Stromal cell of bone marrow (primary cell): Measurements from ENCODE around the gene PLCB2.

Source experiments
- DNase-seq: peaks from one replicate; pipeline ENCODE4 v3.0.0-alpha.2; 2012; ENCODE audit warnings: low read depth

The PLCB2 gene

DNA sequence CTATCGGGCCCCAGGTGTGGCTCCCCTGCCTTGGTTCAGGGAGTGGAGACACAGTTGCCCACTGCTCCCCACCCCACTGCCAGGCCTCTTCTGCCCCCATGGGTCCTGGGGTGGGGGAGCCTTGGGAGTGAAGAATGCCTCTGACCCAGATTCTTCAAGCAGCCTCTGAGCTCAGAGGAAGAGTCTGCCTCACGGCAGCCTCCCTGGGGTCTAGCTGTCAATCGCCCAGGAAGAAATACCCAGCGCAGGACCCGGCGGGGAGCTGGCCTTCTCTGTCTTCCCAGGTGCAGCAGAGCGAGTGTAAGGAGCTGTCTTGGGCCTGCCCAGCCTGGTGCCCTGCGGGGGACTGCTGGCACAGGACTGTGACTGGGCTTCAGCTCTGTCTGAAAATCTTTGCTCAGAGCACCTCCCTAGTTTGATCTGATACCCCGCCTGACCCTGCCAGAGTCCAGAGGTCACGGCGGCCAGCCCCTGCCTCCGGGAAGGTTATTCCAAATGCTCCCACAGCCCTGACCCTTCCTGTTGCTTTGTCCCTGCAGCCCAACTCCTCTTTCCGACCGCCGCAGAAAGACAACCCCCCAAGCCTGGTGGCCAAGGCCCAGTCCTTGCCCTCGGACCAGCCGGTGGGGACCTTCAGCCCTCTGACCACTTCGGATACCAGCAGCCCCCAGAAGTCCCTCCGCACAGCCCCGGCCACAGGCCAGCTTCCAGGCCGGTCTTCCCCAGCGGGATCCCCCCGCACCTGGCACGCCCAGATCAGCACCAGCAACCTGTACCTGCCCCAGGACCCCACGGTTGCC lies 35.9 kb downstream of the PLCB2 start:
- no peak for DNase-seq

DNA sequence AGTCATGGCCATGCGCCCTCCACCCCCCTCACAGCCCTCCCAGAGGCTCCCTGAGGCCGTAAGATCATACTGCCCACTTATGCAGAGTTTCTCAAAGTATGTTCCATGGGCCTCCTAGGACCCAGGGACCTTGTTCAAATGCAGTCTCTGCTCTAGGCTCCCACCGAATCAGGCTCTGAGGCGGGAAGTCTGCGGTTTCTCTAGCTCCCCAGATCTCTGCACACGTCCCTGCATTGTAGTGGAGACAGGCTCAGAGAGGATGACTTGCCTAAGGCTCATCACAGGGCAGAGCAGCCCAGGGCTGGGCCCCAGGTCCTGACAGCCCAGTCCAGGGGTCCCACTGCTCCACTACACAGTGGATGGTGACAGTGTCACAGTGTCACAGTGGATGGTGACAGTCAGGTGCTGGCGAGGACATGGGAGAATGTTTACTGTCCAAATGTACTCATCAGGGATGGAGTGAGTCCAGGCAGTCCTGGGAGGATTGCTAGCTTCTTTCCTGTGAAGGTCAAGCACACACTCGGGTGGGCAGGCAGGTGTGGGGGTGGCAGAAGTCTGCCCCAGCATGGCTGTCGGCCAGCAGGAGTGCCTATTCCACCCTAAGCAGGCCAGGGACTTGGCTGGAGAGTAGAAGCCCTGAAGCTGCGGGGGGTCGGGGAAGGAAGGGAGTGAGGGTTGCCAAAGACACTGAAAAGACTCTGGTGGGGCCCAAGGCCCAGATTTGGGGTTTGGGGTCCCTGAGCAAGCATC lies 37.3 kb downstream of the PLCB2 start:
- no peak for DNase-seq

DNA sequence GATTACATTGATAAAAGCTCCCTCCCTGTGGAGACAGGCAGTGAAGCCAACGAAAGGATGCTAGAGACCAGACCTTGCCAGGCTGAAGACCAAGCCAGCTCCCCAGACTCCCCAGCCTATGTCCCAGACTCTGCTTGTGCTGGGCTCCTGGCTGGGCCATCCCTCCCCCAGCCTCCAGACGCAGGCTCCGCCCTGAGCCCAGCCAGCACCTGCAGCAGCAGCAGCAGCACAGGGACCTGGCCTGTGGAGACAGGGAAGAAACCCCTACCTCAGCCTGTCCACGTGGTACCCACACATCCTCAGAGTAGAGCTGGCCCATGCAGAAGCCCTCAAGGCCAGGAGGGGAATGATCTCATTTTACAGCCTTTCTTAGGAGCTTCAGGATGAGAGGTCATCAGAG lies 38.1 kb downstream of the PLCB2 start:
- no peak for DNase-seq

DNA sequence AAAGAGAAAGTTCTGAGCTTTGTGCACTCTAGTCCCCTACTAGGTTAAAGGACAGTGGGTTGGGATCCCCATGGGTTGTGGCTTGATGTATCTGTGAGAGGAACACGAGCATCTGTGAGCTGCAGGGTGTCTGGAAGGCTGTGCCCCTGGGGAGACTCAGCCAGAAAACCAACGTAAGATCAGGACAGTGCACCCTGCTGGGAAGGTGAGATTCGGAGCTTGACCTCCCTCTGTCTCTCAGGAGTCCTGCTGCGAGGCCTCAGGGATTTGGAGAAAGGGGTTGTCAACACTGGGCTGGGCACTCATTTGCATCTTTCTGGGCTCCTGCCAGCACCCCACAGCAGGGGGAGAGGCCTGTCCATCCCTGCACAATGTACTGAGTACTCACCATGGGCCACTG lies 40.1 kb downstream of the PLCB2 start:
- no peak for DNase-seq

DNA sequence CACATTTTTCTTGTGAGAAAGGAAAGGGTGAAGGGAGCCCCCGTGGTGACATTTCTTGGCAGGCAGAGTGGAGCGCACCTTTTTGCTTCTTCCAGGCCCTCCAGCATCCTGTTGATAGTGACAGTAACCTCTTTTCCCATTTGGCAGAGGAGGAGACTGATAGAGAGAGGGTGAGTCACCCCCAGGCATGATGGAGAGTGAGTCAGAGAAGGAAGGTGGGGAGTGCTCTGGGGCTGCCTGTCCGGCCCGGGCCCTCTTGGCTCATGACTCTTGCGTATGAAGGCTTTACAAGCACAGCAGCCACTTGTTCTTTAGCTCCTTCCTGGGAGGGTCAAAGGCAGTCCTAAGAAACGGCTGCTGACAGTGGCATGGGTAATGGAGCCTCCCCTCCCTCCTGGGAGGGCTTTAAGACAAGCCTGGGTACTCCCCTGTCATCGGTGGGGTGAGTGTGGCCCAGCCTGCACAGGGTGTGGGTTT lies 40.9 kb downstream of the PLCB2 start:
- DNase-seq: peak; percentile 88

DNA sequence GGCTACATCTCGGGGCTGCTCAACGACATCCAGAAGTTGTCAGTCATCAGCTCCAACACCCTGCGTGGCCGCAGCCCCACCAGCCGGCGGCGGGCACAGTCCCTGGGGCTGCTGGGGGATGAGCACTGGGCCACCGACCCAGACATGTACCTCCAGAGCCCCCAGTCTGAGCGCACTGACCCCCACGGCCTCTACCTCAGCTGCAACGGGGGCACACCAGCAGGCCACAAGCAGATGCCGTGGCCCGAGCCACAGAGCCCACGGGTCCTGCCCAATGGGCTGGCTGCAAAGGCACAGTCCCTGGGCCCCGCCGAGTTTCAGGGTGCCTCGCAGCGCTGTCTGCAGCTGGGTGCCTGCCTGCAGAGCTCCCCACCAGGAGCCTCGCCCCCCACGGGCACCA lies 41.9 kb downstream of the PLCB2 start:
- no peak for DNase-seq

DNA sequence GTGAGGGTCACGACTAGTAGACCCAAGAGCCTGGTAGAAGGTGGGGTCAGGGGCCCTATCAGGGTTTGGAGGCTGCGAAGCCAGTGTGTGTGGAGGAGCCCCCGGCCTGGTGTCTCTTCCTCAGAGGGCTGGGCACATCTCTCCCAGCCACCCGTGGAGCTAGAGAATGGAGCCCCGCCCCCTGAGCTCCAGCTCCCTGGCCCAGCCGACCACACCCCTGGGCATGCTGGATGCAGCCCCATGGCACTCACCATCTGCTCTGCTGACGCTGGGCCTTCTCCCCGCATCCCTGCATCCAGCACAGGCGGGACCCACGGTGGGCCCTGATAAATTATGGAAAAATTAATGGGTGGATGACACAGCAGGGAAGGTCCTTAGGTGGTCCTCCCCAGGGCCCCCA lies 42.4 kb downstream of the PLCB2 start:
- no peak for DNase-seq

DNA sequence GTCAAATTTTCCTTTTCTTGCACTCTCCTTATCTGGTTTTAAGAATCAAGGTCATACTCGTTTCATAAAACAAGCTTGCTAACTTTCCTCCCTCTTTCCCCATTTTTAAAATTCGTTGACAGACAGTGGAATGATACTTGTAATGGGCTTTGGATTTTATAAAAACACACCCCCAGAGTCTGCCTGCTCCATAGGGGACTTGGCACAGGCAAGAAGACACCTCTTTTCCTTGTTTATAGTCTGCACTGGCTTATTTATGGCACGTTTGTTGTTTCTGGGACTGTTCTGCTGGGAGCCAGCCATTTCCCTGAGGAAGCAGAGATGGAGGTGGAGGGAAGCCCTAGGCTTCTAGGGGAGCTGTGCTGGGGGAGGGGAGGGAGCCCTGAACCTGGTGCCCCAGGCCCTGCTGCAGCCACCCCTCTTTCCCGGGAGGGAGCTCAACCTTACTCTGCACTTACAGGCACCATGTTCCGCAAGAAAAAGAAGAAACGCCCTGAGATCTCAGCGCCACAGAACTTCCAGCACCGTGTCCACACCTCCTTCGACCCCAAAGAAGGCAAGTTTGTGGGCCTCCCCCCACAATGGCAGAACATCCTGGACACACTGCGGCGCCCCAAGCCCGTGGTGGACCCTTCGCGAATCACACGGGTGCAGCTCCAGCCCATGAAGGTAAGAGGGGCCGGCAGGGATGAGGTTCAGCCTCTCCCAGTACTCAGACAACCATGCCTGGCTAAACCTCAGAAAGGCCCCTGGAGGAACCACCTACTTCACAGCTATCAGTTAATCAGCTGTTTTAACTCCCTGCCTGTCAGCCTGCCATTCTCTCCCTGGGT lies 43.2 kb downstream of the PLCB2 start:
- no peak for DNase-seq

DNA sequence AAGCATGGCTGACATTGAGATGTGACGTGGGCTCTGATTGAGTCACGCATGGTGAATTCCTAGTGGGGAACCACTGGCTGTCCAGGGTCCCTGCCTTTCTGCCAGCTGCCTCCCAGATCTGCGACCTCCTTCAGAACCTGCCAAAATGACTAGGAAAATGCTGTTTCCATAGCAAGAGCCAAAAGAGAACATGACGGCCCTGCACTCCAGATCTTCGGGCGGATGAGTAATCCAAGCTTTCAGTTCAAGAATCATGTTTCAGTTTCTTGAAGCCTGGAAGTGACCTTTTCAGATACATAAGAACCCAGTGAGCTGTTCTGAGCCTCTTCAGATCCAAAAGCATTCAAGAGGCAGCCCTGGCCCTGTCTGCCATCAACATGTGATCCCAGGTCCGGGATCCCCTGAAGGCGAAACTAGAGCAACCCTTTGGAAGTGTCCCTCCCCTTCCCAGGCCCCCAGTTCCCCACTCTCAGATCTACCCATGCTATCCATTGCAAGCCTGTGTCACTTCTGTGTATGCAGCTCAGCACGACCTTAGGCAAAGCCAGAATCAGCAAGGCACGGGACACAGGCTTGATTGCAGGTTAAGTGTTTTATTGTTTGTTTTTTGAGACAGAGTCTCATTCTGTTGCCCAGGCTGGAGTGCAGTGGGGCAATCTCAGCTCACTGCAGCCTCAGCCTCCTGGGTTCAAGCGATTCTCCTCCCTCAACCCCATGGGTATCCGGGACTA lies 44.5 kb downstream of the PLCB2 start:
- DNase-seq: peak; percentile 89

DNA sequence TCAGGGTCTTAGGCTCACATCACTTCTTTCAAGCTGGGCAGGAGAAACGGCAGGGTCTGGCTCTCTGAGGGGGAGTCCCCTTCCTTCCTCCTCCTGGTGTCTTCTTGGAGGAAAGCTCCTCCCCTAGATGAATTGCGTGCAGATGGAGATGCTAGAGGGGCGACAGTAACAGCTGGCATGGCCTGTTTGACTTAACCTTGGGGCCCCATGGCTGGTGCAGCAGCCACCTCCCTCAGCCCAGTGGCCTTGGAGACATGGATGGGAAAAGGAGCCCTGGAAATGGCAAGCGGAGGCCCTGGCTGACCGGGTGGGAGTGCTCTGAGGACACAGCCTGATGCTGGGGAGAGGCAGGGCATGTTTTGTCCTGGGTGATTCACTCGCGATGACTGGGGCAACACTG lies 48.7 kb downstream of the PLCB2 start:
- DNase-seq: no peak

DNA sequence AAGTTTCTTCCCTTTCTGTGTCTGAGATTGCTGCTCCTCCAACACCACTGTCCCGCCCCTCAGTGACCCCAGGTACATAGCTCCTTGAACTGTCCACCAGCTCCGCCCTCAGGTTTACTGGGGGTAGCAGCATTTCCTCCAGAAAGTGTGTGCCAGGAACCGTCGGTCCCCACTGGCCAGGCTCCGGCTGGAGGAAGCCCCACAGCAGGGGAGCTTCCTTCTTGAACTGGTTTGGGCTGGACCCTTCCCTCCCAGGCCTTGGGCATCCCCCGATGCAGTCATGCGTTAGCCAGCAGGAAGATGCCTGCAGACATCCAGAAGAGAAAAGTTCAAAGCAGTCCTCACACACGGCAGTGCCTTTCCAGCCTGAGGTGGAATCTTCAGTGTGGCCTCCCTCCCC lies 49.2 kb downstream of the PLCB2 start:
- no peak for DNase-seq

DNA sequence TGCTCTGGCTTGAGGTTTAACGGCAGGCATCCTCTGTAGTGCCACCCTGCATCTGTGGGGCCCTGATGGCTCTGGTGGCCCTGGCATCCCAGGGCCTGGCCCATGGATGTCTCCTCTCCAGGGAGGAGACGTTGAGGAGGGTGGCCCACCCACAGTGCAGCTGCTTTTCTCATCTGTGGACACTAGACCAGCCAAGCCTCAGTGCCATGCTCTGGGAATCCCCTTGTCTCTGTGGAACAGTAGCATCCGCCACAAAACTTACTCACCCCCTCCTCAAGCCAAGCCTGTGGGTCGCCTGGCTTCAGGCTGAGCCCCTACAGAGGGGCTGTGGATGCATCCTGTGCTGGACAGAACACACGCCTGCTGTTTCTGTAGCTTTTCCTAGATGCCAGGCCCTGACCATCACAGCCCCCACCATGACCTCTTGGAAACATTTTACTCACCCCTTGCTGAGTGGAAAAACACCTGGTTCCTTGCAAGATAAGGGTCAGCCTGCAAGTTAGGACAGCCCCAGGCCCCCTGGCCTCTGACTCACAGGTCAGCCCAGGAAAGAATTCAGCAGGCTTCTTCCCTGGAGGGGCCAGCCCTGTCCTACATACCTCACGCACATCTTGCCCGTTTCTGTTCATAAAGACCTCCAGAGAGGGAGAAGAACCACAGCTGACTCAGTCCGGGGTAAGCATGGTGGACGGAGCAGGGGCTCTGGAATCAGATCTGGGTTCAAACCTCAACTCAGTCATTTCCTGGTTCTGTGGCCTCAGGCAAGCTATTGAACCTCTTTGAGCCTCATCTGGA lies 49.9 kb downstream of the PLCB2 start:
- DNase-seq: no peak

DNA sequence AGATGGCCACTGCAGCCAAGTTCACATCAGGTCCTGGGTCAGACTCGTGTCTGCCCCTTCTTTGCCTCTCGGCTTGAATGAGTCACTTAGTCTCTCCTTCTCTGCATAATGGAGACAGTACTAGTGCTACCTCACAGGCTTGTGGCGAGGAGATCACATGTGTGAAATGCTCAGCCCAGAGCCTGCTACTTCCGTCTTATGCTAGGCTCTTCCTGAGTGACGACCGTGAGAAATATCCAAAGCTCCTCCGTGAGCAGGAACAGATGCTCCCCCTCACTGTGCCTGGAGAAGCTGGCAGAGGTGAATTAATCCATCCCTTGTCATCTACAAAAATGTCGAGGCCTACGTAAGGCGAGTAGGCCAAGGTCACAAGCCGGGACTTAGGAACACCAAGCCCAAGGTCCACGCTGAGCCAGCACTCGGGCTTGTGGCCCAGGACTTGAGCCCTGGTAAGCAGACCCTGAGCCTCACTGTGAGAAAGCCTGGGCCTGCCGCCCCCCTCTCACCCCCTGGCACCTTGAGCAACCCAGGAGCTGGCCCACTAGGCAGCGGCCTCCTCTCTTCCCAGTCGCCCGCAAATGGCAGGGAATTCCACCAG lies 51.0 kb downstream of the PLCB2 start:
- no peak for DNase-seq

DNA sequence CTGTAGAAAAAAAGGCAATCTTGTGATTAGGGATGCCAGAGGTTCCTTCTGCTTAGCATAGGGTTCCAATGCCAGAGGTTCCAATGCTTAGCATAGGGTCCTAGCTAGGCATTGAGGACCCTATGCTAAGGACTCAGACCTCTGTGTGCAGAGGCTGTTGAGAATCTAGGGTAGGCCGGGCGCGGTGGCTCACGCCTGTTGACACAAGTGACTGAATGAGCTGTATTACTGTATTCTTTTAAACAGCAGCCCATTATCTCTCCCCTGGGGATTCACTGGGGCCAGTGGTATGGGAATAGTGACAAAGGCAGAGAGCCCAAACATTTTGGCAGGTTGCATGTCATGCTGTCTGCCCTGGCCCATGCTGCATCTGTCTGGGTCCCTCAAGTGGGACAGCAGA lies 52.7 kb downstream of the PLCB2 start:
- no peak for DNase-seq

DNA sequence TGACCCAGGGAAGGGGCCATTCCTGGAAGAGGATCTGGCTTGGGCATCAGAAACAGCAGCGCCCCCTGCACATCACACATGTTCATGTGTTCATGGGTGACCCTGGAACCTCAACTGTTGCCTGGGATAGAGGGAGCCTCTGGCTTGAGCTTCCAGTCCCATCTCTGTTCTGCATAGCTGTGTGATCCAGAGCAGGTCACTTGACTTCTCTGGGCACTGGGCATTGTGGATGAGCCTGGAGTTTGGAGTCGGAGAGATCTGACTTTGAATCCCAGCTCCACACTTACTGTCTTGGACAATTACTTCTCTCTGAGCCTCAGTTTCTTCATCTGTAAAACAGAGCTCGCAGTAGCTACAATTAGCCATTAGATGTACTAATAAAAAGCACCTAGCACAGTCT lies 53.3 kb downstream of the PLCB2 start:
- no peak for DNase-seq

DNA sequence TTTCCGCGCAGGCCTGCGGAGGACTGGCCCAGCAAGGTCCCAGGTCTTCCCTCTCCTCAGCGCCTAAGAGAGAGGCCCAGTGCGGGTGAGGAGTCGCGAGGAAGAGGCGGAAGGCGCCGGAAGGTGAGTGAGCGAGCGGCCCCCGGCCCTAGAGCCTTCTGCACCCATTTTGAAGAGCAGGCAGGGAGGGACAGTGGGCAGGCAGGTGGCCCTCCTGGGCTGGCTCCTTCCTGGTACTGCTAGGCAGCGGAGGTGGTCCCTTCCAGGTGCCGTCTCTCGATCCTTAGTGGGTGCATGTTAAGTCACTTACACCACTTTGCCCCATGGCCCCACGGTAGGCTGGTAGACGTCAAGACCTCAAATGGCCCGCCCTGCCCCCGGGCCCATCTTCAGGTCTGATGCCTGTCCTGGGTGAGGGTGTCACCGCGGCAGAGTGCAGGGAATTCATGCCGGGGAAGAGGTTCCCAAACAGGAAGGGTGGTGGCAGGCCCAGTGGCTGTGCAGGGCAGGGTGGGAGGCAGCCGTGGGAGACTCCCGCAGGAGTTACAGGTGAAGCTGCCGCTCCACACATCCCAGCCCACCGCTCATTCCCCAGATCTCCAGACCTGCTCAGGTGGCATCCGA lies 54.5 kb downstream of the PLCB2 start:
- DNase-seq: no peak

DNA sequence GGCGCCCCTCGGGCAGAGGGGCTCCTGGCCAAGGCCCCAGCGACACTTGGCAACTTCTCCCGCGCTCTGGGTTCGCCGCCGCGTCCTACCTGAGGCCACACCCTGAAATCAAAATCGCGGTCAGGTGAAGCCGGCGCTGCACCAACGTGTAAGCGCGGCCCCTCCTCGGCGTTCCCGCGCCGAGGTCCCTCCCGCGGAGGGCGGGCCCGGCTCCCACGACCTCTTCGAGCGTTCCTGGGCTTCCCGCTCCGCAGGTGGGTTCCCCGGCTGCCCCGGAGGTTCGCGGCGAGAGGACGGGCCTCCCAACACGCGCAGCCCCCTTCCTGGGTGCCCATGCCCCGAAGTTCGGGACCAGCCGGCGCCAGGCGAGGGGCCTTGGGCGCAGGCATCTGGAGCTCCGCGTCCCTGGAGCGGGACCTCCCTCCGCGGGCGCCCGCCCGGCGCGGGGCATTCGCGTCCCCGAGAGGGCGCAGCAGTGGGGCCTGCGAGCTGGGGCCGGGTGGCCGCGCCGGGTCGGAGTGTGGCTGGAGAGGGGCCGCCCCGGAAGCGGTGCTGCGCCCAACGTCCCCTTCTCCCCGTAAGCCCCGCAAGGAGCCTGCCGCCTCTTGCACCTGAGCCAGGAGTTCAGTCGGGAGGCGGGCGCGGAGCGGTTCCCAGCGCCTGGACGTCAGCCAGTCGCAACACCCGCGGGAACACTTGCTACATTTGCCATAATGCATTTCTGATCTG lies 55.1 kb downstream of the PLCB2 start:
- no peak for DNase-seq

DNA sequence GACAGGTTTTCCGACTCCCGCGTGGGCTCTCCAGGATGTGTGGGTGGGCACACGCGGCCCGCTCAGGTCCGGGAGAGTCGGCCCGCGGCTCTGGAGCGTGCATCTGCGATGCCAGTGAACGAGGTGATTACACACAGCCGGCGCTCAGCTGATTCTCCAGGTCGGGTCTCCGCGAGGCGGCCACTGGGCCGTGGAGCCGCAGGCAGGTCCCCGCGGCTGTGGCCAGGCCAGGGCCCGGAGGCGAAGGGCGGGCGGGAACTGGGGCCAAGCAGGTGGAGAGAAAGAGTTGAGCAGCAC lies 55.6 kb downstream of the PLCB2 start:
- no peak for DNase-seq

DNA sequence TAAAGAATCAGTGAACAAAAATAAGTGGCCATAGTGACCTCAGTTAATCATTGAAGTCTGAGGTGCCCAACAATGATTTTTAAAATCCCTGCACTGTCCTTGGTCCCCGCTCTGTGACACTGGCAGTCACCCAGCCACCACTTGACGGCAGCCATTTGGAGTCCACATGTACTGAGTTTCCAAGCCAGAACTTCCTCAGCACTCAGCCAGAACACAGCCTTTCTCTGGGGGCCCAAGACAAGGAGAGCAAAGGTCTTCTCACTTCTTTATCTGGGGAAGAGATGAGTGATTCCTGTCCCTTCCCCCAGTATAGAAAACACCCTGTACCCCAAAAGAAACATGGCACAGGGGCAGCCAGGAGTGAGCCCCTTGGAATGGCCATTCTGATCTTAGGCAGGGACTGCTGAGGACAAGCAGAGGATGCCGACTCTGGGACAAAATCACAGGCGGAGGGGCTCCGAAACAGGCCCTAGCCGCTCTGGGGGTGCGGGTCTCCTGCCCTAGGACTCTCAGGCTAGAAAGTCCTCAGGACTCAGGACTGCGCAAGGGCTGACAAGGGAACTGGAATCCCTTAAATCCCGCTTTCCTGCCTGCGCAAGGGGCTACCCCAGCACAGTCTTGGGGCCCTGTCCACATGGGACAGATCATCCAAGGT lies 56.1 kb downstream of the PLCB2 start:
- DNase-seq: no peak
